Upper lobe of right lung (tissue), 1 donor: ENCODE results near the gene GOLGA6C. TPM values are rescaled to one million over a fixed set of nuclear protein-coding genes. Genes with fewer than 3 reads are reported as not detected.
A peak's percentile ranks its signal among the peaks of the same experiment; 100 is the strongest.

Experiments
- ATAC-seq: fragments of 200-7000 bp; cut with Tn5 transposase; one replicate; pipeline ENCODE4 v1.9.1; 2020; ENCODE audit warnings: mild to moderate bottlenecking, moderate library complexity
- DNase-seq: peaks from one replicate; pipeline ENCODE4 v3.0.0-alpha.2; 2020
- H3K27ac ChIP-seq: fragments of 200-600 bp; one replicate; pipeline ENCODE4 v1.8.0; 2022
- H3K27me3 ChIP-seq: fragments of 200-600 bp; one replicate; pipeline ENCODE4 v1.8.0; 2022; ENCODE audit warnings: mild to moderate bottlenecking
- H3K36me3 ChIP-seq: fragments of 200-600 bp; one replicate; pipeline ENCODE4 v1.8.0; 2022
- H3K4me1 ChIP-seq: fragments of 200-600 bp; one replicate; pipeline ENCODE4 v1.8.0; 2022
- H3K4me3 ChIP-seq: fragments of 200-600 bp; one replicate; pipeline ENCODE4 v1.8.0; 2022; ENCODE audit warnings: mild to moderate bottlenecking
- H3K9me3 ChIP-seq: fragments of 200-600 bp; one replicate; pipeline ENCODE4 v1.8.0; 2022
- CTCF ChIP-seq: fragments of 200-600 bp; IDR thresholded peaks from one replicate; pipeline ENCODE4 v1.8.0; 2022; ENCODE audit warnings: antibody characterized with exemption
- intact Hi-C: fragments of 100-400 bp; cut with DNase I; formaldehyde crosslinking; loops from one replicate; pipeline ENCODE4 v1.11.0; 2022
- total RNA-seq: library from RNA; stranded (reverse); fragmentation: NEBNext Ultra II Directional; extraction: Animal tissue kit (Norgen Biotek cat#: 25700); gene quantifications from one replicate; pipeline ENCODE4 v1.2.1, GENCODE V29; 2021
- donor health status: DM: no; HTN: yes; CAD: no; lungs with severe emphysema.

Gene GOLGA6C
- total RNA-seq, 1 donor from 2014 or later: not detected

GRCh38 chr15:75231836-75232235 is 26.3 kb upstream of the GOLGA6C start:
- DNase-seq (peak; percentile 26), ATAC-seq (no peak)
- no peak overlapping the region for H3K27ac ChIP-seq
- no peak overlapping the region for H3K4me3 ChIP-seq
- H3K36me3 ChIP-seq: no peaks in the 10 kb centered on the region
- H3K4me1 ChIP-seq: no peaks in the 10 kb centered on the region
- no peak for TF ChIP-seq CTCF
- H3K9me3 ChIP-seq: no peaks in the 10 kb centered on the region
- no peaks in the 10 kb centered on the region for H3K27me3 ChIP-seq
- intact Hi-C loops: no loop called here

- no peak overlapping the region for H3K4me3 ChIP-seq
- no peaks in the 10 kb centered on the region for H3K36me3 ChIP-seq
- no peaks in the 10 kb centered on the region for H3K4me1 ChIP-seq
- intact Hi-C loops: no loop called here
- no peak for TF ChIP-seq CTCF
- no peak overlapping the region for H3K27ac ChIP-seq
- H3K27me3 ChIP-seq: peaks cover 3% of the 10 kb centered on the region
- peak; percentile 44 for DNase-seq
- no peaks in the 10 kb centered on the region for H3K9me3 ChIP-seq
- no peak for ATAC-seq
Observed at GRCh38 chr15:75232252-75232813, 25.8 kb upstream of the GOLGA6C start.

- ATAC-seq: no peak
- H3K4me1 ChIP-seq: no peaks in the 10 kb centered on the region
- H3K4me3 ChIP-seq: no peak overlapping the region
- H3K27me3 ChIP-seq: peaks cover 8% of the 10 kb centered on the region
- no peaks in the 10 kb centered on the region for H3K9me3 ChIP-seq
- H3K27ac ChIP-seq: no peak overlapping the region
- DNase-seq: peak; percentile 54
- intact Hi-C loops: no loop called here
- TF ChIP-seq CTCF: no peak
- H3K36me3 ChIP-seq: no peaks in the 10 kb centered on the region
Observed at GRCh38 chr15:75232826-75233503, 25.2 kb upstream of the GOLGA6C start.

GRCh38 chr15:75233504-75234190 is 24.5 kb upstream of the GOLGA6C start:
- H3K27me3 ChIP-seq: peaks cover 8% of the 10 kb centered on the region
- H3K27ac ChIP-seq: no peak overlapping the region
- no peak overlapping the region for H3K4me3 ChIP-seq
- intact Hi-C loops: no loop called here
- DNase-seq (peak; percentile 60), ATAC-seq (no peak)
- no peaks in the 10 kb centered on the region for H3K9me3 ChIP-seq
- no peaks in the 10 kb centered on the region for H3K36me3 ChIP-seq
- TF ChIP-seq CTCF: no peak
- no peaks in the 10 kb centered on the region for H3K4me1 ChIP-seq

GRCh38 chr15:75234191-75234810 is 23.8 kb upstream of the GOLGA6C start:
- no peak for TF ChIP-seq CTCF
- peak; percentile 47 for DNase-seq
- H3K27me3 ChIP-seq: peaks cover 8% of the 10 kb centered on the region
- H3K36me3 ChIP-seq: no peaks in the 10 kb centered on the region
- H3K4me3 ChIP-seq: no peak overlapping the region
- H3K9me3 ChIP-seq: no peaks in the 10 kb centered on the region
- no peak for ATAC-seq
- intact Hi-C loops: no loop called here
- H3K4me1 ChIP-seq: no peaks in the 10 kb centered on the region
- no peak overlapping the region for H3K27ac ChIP-seq
